Pancreas (tissue), 10 donors: ENCODE data around the gene ARHGDIB. TPM values are rescaled to one million over a fixed set of nuclear protein-coding genes. Genes with fewer than 3 reads are reported as not detected.

ENCODE experiments used
- ATAC-seq, 4 donors: fragments of 200-7000 bp; cut with Tn5 transposase; one replicate each; pipeline versions ENCODE4 v1.8.0 to v1.9.1; 2020; ENCODE audit warnings: mild to moderate bottlenecking in 4 of 4, moderate library complexity in 4 of 4
- DNase-seq, 6 donors: peaks; one replicate each; pipeline ENCODE4 v3.0.0-alpha.2; 2020
- FAIRE-seq: peaks from 2 replicates; lab custom pipeline; 2012; peaks lifted over from hg19 to GRCh38; lab: Jason Lieb, UNC
- H3K27ac ChIP-seq, 4 donors: fragments of 200-600 bp; sonication (generic); 1 replicate in 3 of 4; 2 replicates in 1 of 4; pipeline versions ENCODE4 v1.5.0 to v1.8.0; 2020
- H3K27me3 ChIP-seq, 4 donors: fragments of 200-600 bp; one replicate each; pipeline ENCODE4 v1.8.0; 2021
- H3K36me3 ChIP-seq, 3 donors: fragments of 200-600 bp; sonication (generic) in 1 of 3; one replicate each; pipeline versions ENCODE4 v1.5.0 to v1.8.0; 2020 to 2021
- H3K4me1 ChIP-seq, 3 donors: fragments of 200-600 bp; one replicate each; pipeline ENCODE4 v1.8.0; 2021
- H3K4me3 ChIP-seq, 4 donors: fragments of 200-600 bp; sonication (generic) in 2 of 4; one replicate each; pipeline versions ENCODE4 v1.5.0 to v1.8.0; 2020 to 2021
- H3K9me3 ChIP-seq, 4 donors: fragments of 200-600 bp; one replicate each; pipeline ENCODE4 v1.8.0; 2021
- CTCF ChIP-seq, 4 donors: fragments of 200-600 bp; sonication (generic) in 3 of 4; IDR thresholded peaks; one replicate each; pipeline versions ENCODE4 v1.5.0 to v1.8.0; 2021; ENCODE audit warnings: antibody characterized with exemption in 4 of 4
- WGBS, 2 donors: extraction: QIAGEN DNeasy Blood & Tissue Kit; methylation state at CpG; one replicate each; pipeline ENCODE4 v1.1.7; 2013; 5-methylcytosine and 5-hydroxymethylcytosine counted together
- intact Hi-C, 3 donors: fragments of 100-400 bp; cut with DNase I; formaldehyde crosslinking; loops; one replicate each; pipeline versions ENCODE4 v1.11.1 to v1.14.2; 2022
- polyA plus RNA-seq, 2 donors: library from polyadenylated mRNA; stranded (reverse); fragments of 200-250 nt; gene quantifications; one replicate each; pipeline ENCODE4 v1.2.3, GENCODE V29; 2013
- total RNA-seq, 6 donors: library from RNA; stranded (reverse); fragmentation: NEBNext Ultra II Directional in 4 of 6; extraction: Animal tissue kit (Norgen Biotek cat#: 25700) in 4 of 6; gene quantifications; one replicate each; pipeline versions ENCODE4 v1.2.1 to v1.2.4, GENCODE V29; 2021 to 2023
- donor health status: healthy with polysubstance abuse.
- donor health status: DM: no; HTN: no; CAD: no; lungs with moderate emphysema.
- donor health status: DM: no; HTN: no; CAD: no.
- donor health status: control.
- donor health status: control.
- donor health status: Bipolar disorder and iron deficiency.
- donor health status: DM: yes; HTN: yes; CAD: no.
- donor health status: DM: no; HTN: no; CAD: no.
- donor health status: DM: no; HTN: no; CAD: no.
- donor health status: DM: yes; HTN: yes; CAD: no.

The ARHGDIB gene
- total and polyA plus RNA-seq, 8 donors, result 5.8 to 54.8 (median 23.4) TPM

- H3K9me3 ChIP-seq, result no peaks in the 10 kb centered on the region
- H3K36me3 ChIP-seq, result no peaks in the 10 kb centered on the region
- ATAC-seq (peak; percentile 42 to 65 (median 50)), FAIRE-seq (no peak), DNase-seq (no peak)
- peaks cover 3 to 7% (median 6%) of the 10 kb centered on the region in 3 donors for H3K4me1 ChIP-seq
- intact Hi-C loops, result no loop called here
- no peak for TF ChIP-seq CTCF (IDR thresholded peaks at IDR 0.05)
- WGBS, 2 donors, result 24 to 25% methylated on average over 5 of the region's 5 CpGs
- peak overlapping the region; percentile 5 to 51 (median 27) for H3K27ac ChIP-seq
- no peaks in the 10 kb centered on the region for H3K27me3 ChIP-seq
- no peak overlapping the region for H3K4me3 ChIP-seq
These were observed 56.0 kb downstream of the ARHGDIB start for GRCh38 chr12:14905269-14906004.

GRCh38 chr12:14904854-14905253 lies 56.5 kb downstream of the ARHGDIB start:
- 56 to 62% methylated on average over 8 of the region's 8 CpGs for whole genome bisulfite sequencing, 2 donors
- no peak for DNase-seq
- H3K9me3 ChIP-seq, result no peaks in the 10 kb centered on the region
- H3K4me1 ChIP-seq, result peaks cover 3 to 7% (median 6%) of the 10 kb centered on the region in 3 donors
- no peaks in the 10 kb centered on the region for H3K36me3 ChIP-seq
- peak in 2 of 4 donors; percentile 24 to 49 for ATAC-seq
- no peak for FAIRE-seq
- H3K27me3 ChIP-seq, result no peaks in the 10 kb centered on the region
- TF ChIP-seq CTCF (IDR thresholded peaks at IDR 0.05), result no peak
- peak overlapping the region; percentile 5 to 51 (median 18) for H3K27ac ChIP-seq
- intact Hi-C loops, result no loop called here
- H3K4me3 ChIP-seq, result no peak overlapping the region

- Histone ChIP-seq H3K27me3 (no peaks in the 10 kb centered on the region), H3K9me3 (no peaks in the 10 kb centered on the region), H3K4me1 (peaks cover 3 to 7% (median 6%) of the 10 kb centered on the region in 3 donors), H3K36me3 (no peaks in the 10 kb centered on the region), H3K4me3 (no peak overlapping the region), H3K27ac (no peak overlapping the region)
- intact Hi-C loops, result no loop called here
- WGBS, 2 donors, result 68% methylated on average over 5 of the region's 5 CpGs
- ATAC-seq, result peak in 1 of 4 donors; percentile 21
- FAIRE-seq, result no peak
- no peak for TF ChIP-seq CTCF (IDR thresholded peaks at IDR 0.05)
- DNase-seq, result no peak
These were observed 57.9 kb downstream of the ARHGDIB start for GRCh38 chr12:14903386-14904098.

- H3K4me3 ChIP-seq, result no peak overlapping the region
- no peaks in the 10 kb centered on the region for H3K27me3 ChIP-seq
- no peaks in the 10 kb centered on the region for H3K36me3 ChIP-seq
- DNase-seq, result no peak
- intact Hi-C loops, result no loop called here
- WGBS, 2 donors, result 63 to 67% methylated on average over 2 of the region's 2 CpGs
- no peak for FAIRE-seq
- H3K27ac ChIP-seq, result no peak overlapping the region
- TF ChIP-seq CTCF (IDR thresholded peaks at IDR 0.05), result no peak
- H3K4me1 ChIP-seq, result peaks cover 3 to 7% (median 6%) of the 10 kb centered on the region in 3 donors
- ATAC-seq, result no peak
- H3K9me3 ChIP-seq, result no peaks in the 10 kb centered on the region
These were observed 58.9 kb downstream of the ARHGDIB start for GRCh38 chr12:14902465-14902864.

- DNase-seq (no peak), FAIRE-seq (no peak)
- no peak overlapping the region for H3K27ac ChIP-seq
These were observed 60.2 kb downstream of the ARHGDIB start for GRCh38 chr12:14901228-14901562.

More at GRCh38 chr12:14901228-14901562, 60.2 kb downstream of the ARHGDIB start:
- Histone ChIP-seq H3K27me3 (no peaks in the 10 kb centered on the region), H3K4me1 (peaks cover 3 to 7% (median 6%) of the 10 kb centered on the region in 3 donors), H3K36me3 (no peaks in the 10 kb centered on the region), H3K9me3 (no peaks in the 10 kb centered on the region), H3K4me3 (no peak overlapping the region)
- 92 to 95% methylated on average over 1 of the region's 1 CpG for WGBS, 2 donors
- intact Hi-C loops, result no loop called here
- no peak for ATAC-seq
- TF ChIP-seq CTCF (IDR thresholded peaks at IDR 0.05), result no peak
